ENCODE data around the gene AUTS2.

DNA sequence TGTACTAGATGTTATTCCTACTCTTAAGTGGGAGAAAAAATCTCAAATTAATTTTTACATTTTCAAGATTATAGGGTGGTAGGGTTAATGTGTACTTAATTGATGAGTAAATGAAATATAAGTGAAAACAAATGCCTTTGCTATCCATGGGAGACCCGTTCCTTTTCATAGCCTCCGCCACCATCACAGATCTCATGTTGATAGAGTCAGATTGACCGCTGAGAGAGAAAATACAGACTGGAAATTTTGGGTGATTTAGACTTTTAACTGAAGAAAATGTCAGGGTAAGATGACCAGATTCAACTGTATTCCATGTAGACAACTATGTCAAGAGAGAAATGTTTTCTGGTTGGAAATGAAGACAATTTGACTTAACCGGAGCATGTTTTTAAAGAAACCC is 446.2 kb downstream of the AUTS2 start:
- TF ChIP-seq, protein P1, sequence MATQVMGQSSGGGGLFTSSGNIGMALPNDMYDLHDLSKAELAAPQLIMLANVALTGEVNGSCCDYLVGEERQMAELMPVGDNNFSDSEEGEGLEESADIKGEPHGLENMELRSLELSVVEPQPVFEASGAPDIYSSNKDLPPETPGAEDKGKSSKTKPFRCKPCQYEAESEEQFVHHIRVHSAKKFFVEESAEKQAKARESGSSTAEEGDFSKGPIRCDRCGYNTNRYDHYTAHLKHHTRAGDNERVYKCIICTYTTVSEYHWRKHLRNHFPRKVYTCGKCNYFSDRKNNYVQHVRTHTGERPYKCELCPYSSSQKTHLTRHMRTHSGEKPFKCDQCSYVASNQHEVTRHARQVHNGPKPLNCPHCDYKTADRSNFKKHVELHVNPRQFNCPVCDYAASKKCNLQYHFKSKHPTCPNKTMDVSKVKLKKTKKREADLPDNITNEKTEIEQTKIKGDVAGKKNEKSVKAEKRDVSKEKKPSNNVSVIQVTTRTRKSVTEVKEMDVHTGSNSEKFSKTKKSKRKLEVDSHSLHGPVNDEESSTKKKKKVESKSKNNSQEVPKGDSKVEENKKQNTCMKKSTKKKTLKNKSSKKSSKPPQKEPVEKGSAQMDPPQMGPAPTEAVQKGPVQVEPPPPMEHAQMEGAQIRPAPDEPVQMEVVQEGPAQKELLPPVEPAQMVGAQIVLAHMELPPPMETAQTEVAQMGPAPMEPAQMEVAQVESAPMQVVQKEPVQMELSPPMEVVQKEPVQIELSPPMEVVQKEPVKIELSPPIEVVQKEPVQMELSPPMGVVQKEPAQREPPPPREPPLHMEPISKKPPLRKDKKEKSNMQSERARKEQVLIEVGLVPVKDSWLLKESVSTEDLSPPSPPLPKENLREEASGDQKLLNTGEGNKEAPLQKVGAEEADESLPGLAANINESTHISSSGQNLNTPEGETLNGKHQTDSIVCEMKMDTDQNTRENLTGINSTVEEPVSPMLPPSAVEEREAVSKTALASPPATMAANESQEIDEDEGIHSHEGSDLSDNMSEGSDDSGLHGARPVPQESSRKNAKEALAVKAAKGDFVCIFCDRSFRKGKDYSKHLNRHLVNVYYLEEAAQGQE (IDR thresholded peaks at IDR 0.05), result no peak
- TF ChIP-seq SP1 (IDR thresholded peaks at IDR 0.05) (no peak), RAD21 (IDR thresholded peaks at IDR 0.05) (no peak), GABPA (IDR thresholded peaks at IDR 0.05 in 1 of 2, conservative IDR thresholded peaks at IDR 0.05 in 1 of 2) (no peak), TAF1 (conservative IDR thresholded peaks at IDR 0.05) (no peak), YY1 (IDR thresholded peaks at IDR 0.05) (no peak)
- TF ChIP-seq, protein P2, sequence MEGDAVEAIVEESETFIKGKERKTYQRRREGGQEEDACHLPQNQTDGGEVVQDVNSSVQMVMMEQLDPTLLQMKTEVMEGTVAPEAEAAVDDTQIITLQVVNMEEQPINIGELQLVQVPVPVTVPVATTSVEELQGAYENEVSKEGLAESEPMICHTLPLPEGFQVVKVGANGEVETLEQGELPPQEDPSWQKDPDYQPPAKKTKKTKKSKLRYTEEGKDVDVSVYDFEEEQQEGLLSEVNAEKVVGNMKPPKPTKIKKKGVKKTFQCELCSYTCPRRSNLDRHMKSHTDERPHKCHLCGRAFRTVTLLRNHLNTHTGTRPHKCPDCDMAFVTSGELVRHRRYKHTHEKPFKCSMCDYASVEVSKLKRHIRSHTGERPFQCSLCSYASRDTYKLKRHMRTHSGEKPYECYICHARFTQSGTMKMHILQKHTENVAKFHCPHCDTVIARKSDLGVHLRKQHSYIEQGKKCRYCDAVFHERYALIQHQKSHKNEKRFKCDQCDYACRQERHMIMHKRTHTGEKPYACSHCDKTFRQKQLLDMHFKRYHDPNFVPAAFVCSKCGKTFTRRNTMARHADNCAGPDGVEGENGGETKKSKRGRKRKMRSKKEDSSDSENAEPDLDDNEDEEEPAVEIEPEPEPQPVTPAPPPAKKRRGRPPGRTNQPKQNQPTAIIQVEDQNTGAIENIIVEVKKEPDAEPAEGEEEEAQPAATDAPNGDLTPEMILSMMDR (IDR thresholded peaks at IDR 0.05; ENCODE audit: low read depth, low read length, missing input control), result no peak
- TF ChIP-seq, protein P3, sequence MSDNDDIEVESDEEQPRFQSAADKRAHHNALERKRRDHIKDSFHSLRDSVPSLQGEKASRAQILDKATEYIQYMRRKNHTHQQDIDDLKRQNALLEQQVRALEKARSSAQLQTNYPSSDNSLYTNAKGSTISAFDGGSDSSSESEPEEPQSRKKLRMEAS (IDR thresholded peaks at IDR 0.05), result no peak
